Measurements from ENCODE around the gene C3orf22. TPM values are rescaled to one million over a fixed set of nuclear protein-coding genes. Genes with fewer than 3 reads are reported as not detected.

The C3orf22 gene
- total RNA-seq, 2 experiments from 2014 or later = not detected

- no peak overlapping the region for H3K4me2 ChIP-seq (ENCODE audit: low read length)
- no peaks in the 10 kb centered on the region for H3K79me2 ChIP-seq (ENCODE audit: insufficient read depth, low read depth, low read length)
- TF ChIP-seq CTCF (conservative IDR thresholded peaks at IDR 0.05; ENCODE audit: low read length) (no peak), EZH2phosphoT487 (IDR thresholded peaks at IDR 0.05; ENCODE audit: borderline replicate concordance, low read depth, low read length) (no peak)
- no peaks in the 10 kb centered on the region for H3K9me3 ChIP-seq (ENCODE audit: low read length)
- no peak for DNase-seq (ENCODE audit: low spot score)
- H3K36me3 ChIP-seq (ENCODE audit: insufficient read depth, low read length) = no peaks in the 10 kb centered on the region
- H2AFZ ChIP-seq (ENCODE audit: low read length) = no peak overlapping the region
- no TSS peak for BruUV-seq (replicated peaks)
- intact Hi-C loops (cut with micrococcal nuclease; ENCODE audit: unreplicated experiment) = no loop called here
- CTCF ChIA-PET (ENCODE audit: unreplicated experiment) = no interaction called here
- POLR2A ChIA-PET = no interaction called here
- no peaks in the 10 kb centered on the region for H3K4me1 ChIP-seq (ENCODE audit: insufficient read depth, low read length, poor library complexity, severe bottlenecking)
- H3K27ac ChIP-seq (ENCODE audit: low read depth, low read length, poor library complexity, severe bottlenecking) = no peak overlapping the region
- no peak overlapping the region for H3K4me3 ChIP-seq (ENCODE audit: low read depth, low read length, poor library complexity, severe bottlenecking)
- no peaks in the 10 kb centered on the region for H3K9me2 ChIP-seq (ENCODE audit: insufficient read depth, low read length)
- H4K20me1 ChIP-seq (ENCODE audit: insufficient read depth, low read length) = no peaks in the 10 kb centered on the region
Measured at GRCh38 chr3:126540951-126541627, 17.6 kb downstream of the C3orf22 start.

GRCh38 chr3:126540342-126540849, 18.3 kb downstream of the C3orf22 start:
- no peaks in the 10 kb centered on the region for H3K4me1 ChIP-seq (ENCODE audit: insufficient read depth, low read length, poor library complexity, severe bottlenecking)
- intact Hi-C loops (cut with micrococcal nuclease; ENCODE audit: unreplicated experiment) = no loop called here
- no peak overlapping the region for H3K4me2 ChIP-seq (ENCODE audit: low read length)
- TF ChIP-seq CTCF (conservative IDR thresholded peaks at IDR 0.05; ENCODE audit: low read length) = no peak
- TF ChIP-seq EZH2phosphoT487 (IDR thresholded peaks at IDR 0.05; ENCODE audit: borderline replicate concordance, low read depth, low read length) = no peak
- no peak for DNase-seq (ENCODE audit: low spot score)
- no peaks in the 10 kb centered on the region for H3K79me2 ChIP-seq (ENCODE audit: insufficient read depth, low read depth, low read length)
- H2AFZ ChIP-seq (ENCODE audit: low read length) = no peak overlapping the region
- ChIA-PET CTCF (ENCODE audit: unreplicated experiment) (no interaction called here), POLR2A (no interaction called here)
- no TSS peak for BruUV-seq (replicated peaks)
- H3K36me3 ChIP-seq (ENCODE audit: insufficient read depth, low read length) = no peaks in the 10 kb centered on the region
- H3K9me2 ChIP-seq (ENCODE audit: insufficient read depth, low read length) = no peaks in the 10 kb centered on the region
- H3K4me3 ChIP-seq (ENCODE audit: low read depth, low read length, poor library complexity, severe bottlenecking) = no peak overlapping the region
- H3K27ac ChIP-seq (ENCODE audit: low read depth, low read length, poor library complexity, severe bottlenecking) = no peak overlapping the region
- H4K20me1 ChIP-seq (ENCODE audit: insufficient read depth, low read length) = no peaks in the 10 kb centered on the region
- H3K9me3 ChIP-seq (ENCODE audit: low read length) = no peaks in the 10 kb centered on the region

GRCh38 chr3:126539558-126540250, 19.0 kb downstream of the C3orf22 start:
- Histone ChIP-seq H3K27ac (ENCODE audit: low read depth, low read length, poor library complexity, severe bottlenecking) (no peak overlapping the region), H3K9me3 (ENCODE audit: low read length) (no peaks in the 10 kb centered on the region), H2AFZ (ENCODE audit: low read length) (no peak overlapping the region), H3K4me1 (ENCODE audit: insufficient read depth, low read length, poor library complexity, severe bottlenecking) (no peaks in the 10 kb centered on the region), H3K4me3 (ENCODE audit: low read depth, low read length, poor library complexity, severe bottlenecking) (no peak overlapping the region), H4K20me1 (ENCODE audit: insufficient read depth, low read length) (no peaks in the 10 kb centered on the region), H3K36me3 (ENCODE audit: insufficient read depth, low read length) (no peaks in the 10 kb centered on the region), H3K4me2 (ENCODE audit: low read length) (no peak overlapping the region), H3K79me2 (ENCODE audit: insufficient read depth, low read depth, low read length) (no peaks in the 10 kb centered on the region), H3K9me2 (ENCODE audit: insufficient read depth, low read length) (no peaks in the 10 kb centered on the region)
- TF ChIP-seq CTCF (conservative IDR thresholded peaks at IDR 0.05; ENCODE audit: low read length) (no peak), EZH2phosphoT487 (IDR thresholded peaks at IDR 0.05; ENCODE audit: borderline replicate concordance, low read depth, low read length) (no peak)
- ChIA-PET CTCF (ENCODE audit: unreplicated experiment) (no interaction called here), POLR2A (no interaction called here)
- BruUV-seq (replicated peaks) = no TSS peak
- intact Hi-C loops (cut with micrococcal nuclease; ENCODE audit: unreplicated experiment) = no loop called here
- no peak for DNase-seq (ENCODE audit: low spot score)
